H9 (cell line): ENCODE results near the gene SAV1. TPM values are rescaled to one million over a fixed set of nuclear protein-coding genes. Genes with fewer than 3 reads are reported as not detected.
A peak's percentile ranks its signal among the peaks of the same experiment; 100 is the strongest.

Experiments
- DNase-seq: peaks from one replicate; pipeline ENCODE4 v3.0.0-alpha.2; 2017
- H2AFZ ChIP-seq: one replicate; pipeline ENCODE4 v1.6.1; 2013; ENCODE audit warnings: mild to moderate bottlenecking, low read length, control low read depth, moderate library complexity
- H2AK5ac ChIP-seq: 2 replicates; pipeline ENCODE4 v1.6.1; 2013; ENCODE audit warnings: low read length, control low read depth, mixed read lengths; ENCODE audit not compliant: insufficient read length
- H2BK120ac ChIP-seq: one replicate; pipeline ENCODE4 v1.6.1; 2013; ENCODE audit warnings: low read depth, mild to moderate bottlenecking, low read length, control low read depth, inconsistent platforms; ENCODE audit not compliant: poor library complexity, severe bottlenecking
- H2BK12ac ChIP-seq: 2 replicates; pipeline ENCODE4 v1.6.1; 2013; ENCODE audit warnings: low read length, control low read depth, mixed read lengths, low read depth; ENCODE audit not compliant: insufficient read length
- H2BK15ac ChIP-seq: 2 replicates; pipeline ENCODE4 v1.6.1; 2013; ENCODE audit warnings: low read depth, low read length, control low read depth
- H2BK20ac ChIP-seq: one replicate; pipeline ENCODE4 v1.6.1; 2013; ENCODE audit warnings: low read depth, mild to moderate bottlenecking, low read length, control low read depth, inconsistent platforms; ENCODE audit not compliant: poor library complexity, severe bottlenecking
- H2BK5ac ChIP-seq: 2 replicates; pipeline ENCODE4 v1.6.1; 2013; ENCODE audit warnings: low read length, control low read depth, mixed read lengths; ENCODE audit not compliant: insufficient read length
- H3K14ac ChIP-seq: 2 replicates; pipeline ENCODE4 v1.6.1; 2013; ENCODE audit warnings: low read length, control low read depth; ENCODE audit not compliant: insufficient read depth
- H3K18ac ChIP-seq: 2 replicates; pipeline ENCODE4 v1.6.1; 2013; ENCODE audit warnings: low read depth, mild to moderate bottlenecking, mixed read lengths, low read length, control low read depth; ENCODE audit not compliant: insufficient read length
- H3K23ac ChIP-seq: 2 replicates; pipeline ENCODE4 v1.6.1; 2013; ENCODE audit warnings: low read length, control low read depth, mixed read lengths, low read depth; ENCODE audit not compliant: insufficient read length
- H3K23me2 ChIP-seq: 2 replicates; pipeline ENCODE4 v1.6.1; 2013; ENCODE audit warnings: low read depth, mild to moderate bottlenecking, mixed read lengths, low read length, control low read depth; ENCODE audit not compliant: insufficient read length, poor library complexity, severe bottlenecking
- H3K27ac ChIP-seq: 2 replicates; pipeline ENCODE4 v1.5.1; 2013; ENCODE audit warnings: low read length, control low read depth, mixed read lengths, low read depth; ENCODE audit not compliant: insufficient read length
- H3K27me3 ChIP-seq: 2 replicates; pipeline ENCODE4 v1.6.1; 2013; ENCODE audit warnings: low read length, control low read depth, inconsistent platforms; ENCODE audit not compliant: insufficient read depth
- H3K4ac ChIP-seq: 2 replicates; pipeline ENCODE4 v1.6.1; 2013; ENCODE audit warnings: low read depth, mild to moderate bottlenecking, control low read depth, inconsistent platforms, low read length, moderate library complexity
- H3K4me1 ChIP-seq: 2 replicates; pipeline ENCODE4 v1.6.1; 2013; ENCODE audit warnings: low read length, control low read depth, inconsistent platforms; ENCODE audit not compliant: insufficient read depth
- H3K4me2 ChIP-seq: 2 replicates; pipeline ENCODE4 v1.6.1; 2013; ENCODE audit warnings: low read length, control low read depth, mixed read lengths; ENCODE audit not compliant: insufficient read length, insufficient read depth
- H3K56ac ChIP-seq: 2 replicates; pipeline ENCODE4 v1.6.1; 2013; ENCODE audit warnings: low read depth, mild to moderate bottlenecking, mixed read lengths, low read length, control low read depth; ENCODE audit not compliant: insufficient read length
- H3K79me1 ChIP-seq: 2 replicates; pipeline ENCODE4 v1.6.1; 2013; ENCODE audit warnings: low read depth, mild to moderate bottlenecking, moderate library complexity, low read length, control low read depth, inconsistent platforms; ENCODE audit not compliant: insufficient read depth, poor library complexity, severe bottlenecking
- H3K79me2 ChIP-seq: 2 replicates; pipeline ENCODE4 v1.6.1; 2013; ENCODE audit warnings: low read length, control low read depth, inconsistent platforms; ENCODE audit not compliant: insufficient read depth
- H3K9ac ChIP-seq: 2 replicates; pipeline ENCODE4 v1.6.1; 2013; ENCODE audit warnings: low read length, control low read depth, mixed read lengths; ENCODE audit not compliant: insufficient read length; ENCODE audit errors: extremely low read depth
- H3K9me3 ChIP-seq: one replicate; pipeline ENCODE4 v1.6.1; 2013; ENCODE audit warnings: low read depth, low read length, inconsistent platforms; ENCODE audit not compliant: control insufficient read depth
- H3T11ph ChIP-seq: one replicate; pipeline ENCODE4 v1.6.1; 2013; ENCODE audit warnings: mild to moderate bottlenecking, low read length, control low read depth, inconsistent platforms
- H4K20me1 ChIP-seq: one replicate; pipeline ENCODE4 v1.6.1; 2013; ENCODE audit not compliant: control insufficient read depth, insufficient read length, insufficient read depth
- H4K5ac ChIP-seq: 2 replicates; pipeline ENCODE4 v1.6.1; 2013; ENCODE audit warnings: low read depth, mild to moderate bottlenecking, mixed read lengths, low read length, control low read depth; ENCODE audit not compliant: insufficient read length
- H4K8ac ChIP-seq: replicated peaks from 2 replicates; pipeline ENCODE4 v1.6.1; 2013; ENCODE audit warnings: low read length, control low read depth, mixed read lengths, low read depth; ENCODE audit not compliant: insufficient read length
- H4K91ac ChIP-seq: 2 replicates; pipeline ENCODE4 v1.6.1; 2013; ENCODE audit warnings: low read depth, mild to moderate bottlenecking, moderate library complexity, mixed read lengths, low read length, control low read depth; ENCODE audit not compliant: insufficient read length
- H3K27ac Mint-ChIP-seq, 3 experiments: 2 replicates in 2 of 3; 3 replicates in 1 of 3; pipeline ENCODE4 v1.8.0; 2020 to 2021; ENCODE audit warnings: mixed read lengths in 3 of 3, mild to moderate bottlenecking in 1 of 3, moderate library complexity in 1 of 3
- H3K27me3 Mint-ChIP-seq: 2 replicates; pipeline ENCODE4 v1.8.0; 2021; ENCODE audit warnings: low read depth, mild to moderate bottlenecking, moderate library complexity, mixed read lengths
- H3K36me3 Mint-ChIP-seq, 3 experiments: 2 replicates in 2 of 3; 3 replicates in 1 of 3; pipeline ENCODE4 v1.8.0; 2020 to 2021; ENCODE audit warnings: low read depth in 3 of 3, mixed read lengths in 3 of 3; ENCODE audit not compliant: insufficient read depth in 1 of 3
- H3K4me1 Mint-ChIP-seq, 2 experiments: 2 replicates each; pipeline ENCODE4 v1.8.0; 2020; ENCODE audit warnings: mixed read lengths in 2 of 2
- H3K4me3 Mint-ChIP-seq, 2 experiments: 2 replicates in 1 of 2; 3 replicates in 1 of 2; pipeline ENCODE4 v1.8.0; 2020 to 2021; ENCODE audit warnings: mild to moderate bottlenecking in 2 of 2, mixed read lengths in 2 of 2, moderate library complexity in 1 of 2
- H3K9me3 Mint-ChIP-seq, 2 experiments: 2 replicates in 1 of 2; 3 replicates in 1 of 2; pipeline ENCODE4 v1.8.0; 2020; ENCODE audit warnings: mild to moderate bottlenecking in 2 of 2, mixed read lengths in 2 of 2, moderate library complexity in 1 of 2
- CTCF ChIP-seq: fragments of 200-600 bp; sonication (generic); conservative IDR thresholded peaks from 3 replicates; pipeline ENCODE4 v1.8.0; 2021; ENCODE audit warnings: antibody characterized with exemption, mild to moderate bottlenecking
- WGBS: extraction: QIAGEN DNeasy Blood & Tissue Kit; methylation state at CpG from one replicate; pipeline ENCODE4 v1.1.7; 2013; ENCODE audit warnings: missing lambda C conversion rate, low lambda C conversion rate, mixed read lengths; ENCODE audit not compliant: insufficient read length; ENCODE audit errors: extremely low coverage; 5-methylcytosine and 5-hydroxymethylcytosine counted together
- total RNA-seq: library from RNA; stranded (reverse); gene quantifications from 2 replicates; pipeline ENCODE4 v1.2.1, GENCODE V29; 2021

The SAV1 gene
- total RNA-seq, 1 experiment from 2014 or later: 57.3 TPM

GRCh38 chr14:50619569-50620141 lies 48.5 kb downstream of the SAV1 start:
- H3K27me3 Mint-ChIP-seq: no peaks in the 10 kb centered on the region
- Histone ChIP-seq H2AFZ (no peak overlapping the region), H4K5ac (no peak overlapping the region), H3K79me2 (no peaks in the 10 kb centered on the region), H3K56ac (no peak overlapping the region), H2BK15ac (no peak overlapping the region), H3K9ac (no peak overlapping the region), H3T11ph (no peak overlapping the region), H3K4ac (no peak overlapping the region), H4K20me1 (no peaks in the 10 kb centered on the region), H3K27me3 (no peaks in the 10 kb centered on the region), H3K4me1 (no peaks in the 10 kb centered on the region), H3K4me2 (no peak overlapping the region), H2BK120ac (no peak overlapping the region), H4K91ac (no peak overlapping the region), H2BK12ac (no peak overlapping the region), H3K14ac (no peak overlapping the region), H3K79me1 (no peaks in the 10 kb centered on the region), H3K23ac (no peak overlapping the region), H3K23me2 (no peaks in the 10 kb centered on the region), H2BK20ac (no peak overlapping the region), H4K8ac (no peak overlapping the region), H2BK5ac (no peak overlapping the region), H3K18ac (no peak overlapping the region), H3K27ac (no peak overlapping the region), H2AK5ac (no peak overlapping the region), H3K9me3 (no peaks in the 10 kb centered on the region)
- no peaks in the 10 kb centered on the region for H3K36me3 Mint-ChIP-seq
- H3K4me3 Mint-ChIP-seq: no peak overlapping the region
- no peaks in the 10 kb centered on the region for H3K4me1 Mint-ChIP-seq
- H3K9me3 Mint-ChIP-seq: no peaks in the 10 kb centered on the region
- no peak overlapping the region for H3K27ac Mint-ChIP-seq
- peak; percentile 67 for TF ChIP-seq CTCF
- no CpG with 5 or more reads among the region's 5 CpGs for WGBS
- no peak for DNase-seq
